Measurements from ENCODE around the gene DENND2D.

Gene DENND2D

GRCh38 chr1:111199881-111200801 lies at the start of gene DENND2D:
DENND2D (minus strand) TSS chr1:111200646; CDS start chr1:111200459, 187 bp downstream.
- no peak for DNase-seq

DNA sequence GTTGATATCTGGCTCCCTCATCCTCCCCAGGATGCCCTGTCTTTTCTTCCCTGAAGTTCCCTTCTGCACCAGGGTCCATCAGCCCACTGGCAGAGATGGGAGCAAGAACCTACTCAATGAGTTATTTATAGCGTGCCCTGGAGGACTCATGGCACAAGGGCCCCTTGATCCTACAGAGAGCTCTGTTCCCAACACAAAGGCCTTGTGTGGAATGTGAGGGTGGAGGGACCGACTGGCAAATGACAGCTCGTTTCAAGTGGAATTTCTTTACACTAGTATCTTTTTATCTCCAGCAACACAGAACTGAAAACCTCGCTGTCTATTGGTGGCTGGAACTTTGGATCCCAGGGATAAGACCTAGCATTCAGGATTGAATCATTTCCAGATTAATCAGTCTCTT lies 49.5 kb upstream of the DENND2D start:
- no peak for DNase-seq

DNA sequence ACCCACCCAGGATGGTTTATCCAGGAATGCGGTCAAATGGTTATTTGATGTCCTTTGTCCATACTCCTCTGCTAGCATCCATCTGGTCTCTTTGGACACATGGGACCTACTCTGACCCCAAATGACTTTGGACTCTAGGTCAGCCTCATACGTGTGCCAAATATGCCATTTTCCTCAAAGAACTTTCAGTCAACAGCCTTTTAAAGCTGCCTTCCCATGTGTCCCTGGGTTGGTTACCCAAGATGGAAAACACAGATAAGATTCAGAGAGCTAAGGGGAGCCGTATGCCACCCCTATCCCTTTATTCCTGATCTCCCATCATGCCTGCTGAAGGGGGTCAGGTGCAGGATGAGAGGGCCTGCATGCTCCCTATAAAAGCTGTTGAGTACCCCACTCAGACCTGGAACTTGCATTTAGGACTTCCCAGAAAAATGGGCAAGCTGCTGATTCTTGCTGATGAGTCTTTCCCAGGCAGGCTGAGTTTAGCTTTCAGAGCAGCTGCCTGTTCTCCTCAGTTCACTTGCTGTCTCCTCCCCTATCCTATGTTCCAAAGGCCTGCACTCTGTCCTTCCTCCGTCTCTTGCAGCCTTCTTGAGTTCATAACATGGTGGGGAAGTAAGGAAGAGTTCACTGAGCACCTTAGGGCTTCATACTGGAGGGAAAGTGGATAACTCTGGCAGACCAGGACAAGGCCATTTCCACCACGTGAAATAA lies 46.8 kb upstream of the DENND2D start:
- DNase-seq: no peak

GRCh38 chr1:111242805-111243523 lies 42.5 kb upstream of the DENND2D start:
- no peak for DNase-seq

GRCh38 chr1:111241797-111242196 lies 41.4 kb upstream of the DENND2D start:
- DNase-seq: no peak

DNA sequence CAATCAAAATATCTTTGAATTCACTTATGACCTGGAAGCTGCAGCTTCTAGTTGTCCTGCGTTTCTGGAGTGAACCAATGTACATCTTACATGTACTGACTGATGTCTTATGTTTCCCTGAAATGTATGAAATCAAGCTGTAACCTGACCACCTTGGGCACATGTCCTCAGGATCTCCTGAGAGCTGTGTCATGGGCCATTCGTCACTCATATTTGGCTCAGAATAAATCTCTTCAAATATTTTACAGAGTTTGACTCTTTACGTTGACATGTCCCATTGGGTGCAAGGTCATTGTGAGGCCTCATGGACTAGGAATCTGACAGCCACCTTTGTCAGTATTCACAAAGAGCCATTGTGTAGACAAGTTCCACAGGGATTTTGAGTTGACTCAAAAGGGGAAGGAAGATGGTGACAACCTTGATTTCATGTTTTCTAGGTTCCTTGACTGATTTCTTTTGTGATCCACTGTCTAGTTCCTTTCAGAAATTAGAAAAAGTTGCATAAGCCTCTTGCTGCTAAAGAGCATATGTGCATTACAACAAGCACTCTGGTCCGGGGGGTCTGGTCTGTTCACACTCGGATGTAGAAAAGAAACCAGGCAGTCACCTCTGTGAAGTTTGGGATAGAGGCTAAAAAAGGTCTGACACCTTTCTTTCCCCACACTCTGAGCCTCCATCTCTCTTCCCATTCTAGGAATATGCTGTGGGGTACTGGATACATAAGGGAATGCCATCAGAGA lies 37.8 kb upstream of the DENND2D start:
- DNase-seq: no peak

- no peak for DNase-seq
Measured at GRCh38 chr1:111236806-111237205, 36.4 kb upstream of the DENND2D start.

DNA sequence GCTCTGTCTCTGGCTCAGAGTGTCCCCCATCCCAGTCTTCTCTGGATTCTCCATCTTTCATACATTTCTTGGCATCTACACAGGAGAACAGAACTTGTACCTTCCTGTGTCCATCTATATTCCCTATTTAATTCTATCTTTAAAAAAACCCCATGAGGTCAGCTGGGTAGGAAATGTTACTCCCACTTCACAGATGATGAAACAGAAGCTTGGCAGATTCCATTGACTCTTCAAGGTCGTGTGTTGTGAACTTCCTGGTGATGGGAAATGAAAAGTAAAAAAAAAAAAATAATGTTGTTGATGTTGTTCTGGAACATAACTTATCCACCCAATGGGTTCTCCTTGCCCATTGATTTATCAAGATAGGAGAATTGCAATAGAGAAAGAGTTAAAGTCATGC lies 35.9 kb upstream of the DENND2D start:
- DNase-seq: no peak

GRCh38 chr1:111234866-111235265 lies 34.4 kb upstream of the DENND2D start:
- DNase-seq: no peak

GRCh38 chr1:111234258-111234657 lies 33.8 kb upstream of the DENND2D start:
- DNase-seq: no peak

DNA sequence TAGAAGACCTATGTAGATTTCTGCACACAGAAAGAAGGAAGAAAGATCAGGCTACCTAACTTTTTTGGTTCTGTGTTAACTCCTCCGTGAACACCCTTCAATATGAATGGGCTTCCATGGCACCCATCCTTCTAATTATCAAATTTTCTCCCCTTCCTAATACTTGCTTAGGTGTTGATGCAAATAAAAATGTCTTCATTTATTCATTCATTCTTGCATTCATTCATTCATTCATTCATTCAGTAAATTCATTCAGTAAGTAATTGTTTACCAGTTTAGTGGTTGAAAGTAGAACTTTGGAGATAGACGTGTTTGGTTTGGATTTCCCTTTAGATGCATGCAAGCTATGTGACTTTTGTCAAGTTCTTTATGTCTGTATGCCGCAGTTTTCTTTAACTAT lies 31.7 kb upstream of the DENND2D start:
- no peak for DNase-seq

GRCh38 chr1:111228748-111229126 lies 28.3 kb upstream of the DENND2D start:
- no peak for DNase-seq

- no peak for DNase-seq
Measured at GRCh38 chr1:111227851-111228747, 27.7 kb upstream of the DENND2D start.

GRCh38 chr1:111227434-111227833 lies 27.0 kb upstream of the DENND2D start, which contains the start of gene CHI3L2:
CHI3L2 (plus strand) TSS chr1:111227713; CDS start chr1:111227730, 17 bp downstream.
- DNase-seq: no peak

- no peak for DNase-seq
Measured at GRCh38 chr1:111225717-111226400, 25.4 kb upstream of the DENND2D start.

DNA sequence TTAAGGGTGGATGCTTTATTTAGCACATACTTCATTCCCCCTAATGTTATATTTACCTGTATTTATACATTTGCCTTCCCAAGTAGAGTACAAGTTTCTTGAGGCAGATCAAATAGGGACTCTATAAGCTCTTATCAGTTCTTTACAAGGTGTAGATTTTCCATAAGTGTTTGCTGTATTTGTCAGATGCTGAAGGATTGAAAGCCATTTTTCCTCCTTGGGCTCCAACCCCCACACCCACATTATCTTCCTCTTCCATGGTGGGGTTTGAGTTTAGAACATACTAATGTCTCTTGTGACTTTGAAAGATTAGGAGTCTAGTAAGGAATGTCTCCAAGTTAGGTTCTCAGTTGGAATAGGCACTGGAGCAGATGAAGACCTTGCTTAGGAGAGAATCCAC lies 24.6 kb upstream of the DENND2D start:
- no peak for DNase-seq

DNA sequence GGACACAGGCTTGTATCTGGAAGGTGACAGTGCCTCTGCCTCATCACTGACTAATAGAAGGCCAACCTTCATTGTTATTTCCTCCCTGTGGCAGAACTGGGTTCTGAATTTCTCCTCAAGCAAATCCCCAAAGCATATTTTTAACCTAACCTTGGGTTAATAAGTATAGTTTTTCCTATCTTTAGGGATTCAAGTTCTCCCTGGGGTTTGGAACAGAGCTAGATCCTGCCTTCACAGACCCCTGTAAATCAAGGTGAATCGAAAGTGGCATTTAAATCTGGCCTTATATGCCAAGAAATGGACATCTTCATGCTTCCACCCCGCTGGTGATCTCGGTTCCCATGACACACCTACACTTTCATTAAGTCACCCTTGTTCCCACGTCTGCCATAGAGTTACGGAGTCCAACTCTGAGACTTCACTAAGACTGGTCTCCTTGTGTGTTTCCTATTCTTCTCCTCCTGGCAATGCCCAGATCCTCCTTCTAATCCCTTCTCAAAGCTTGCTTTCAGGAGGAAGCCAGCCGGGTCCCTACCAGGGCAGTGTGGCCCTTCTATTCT lies 22.8 kb upstream of the DENND2D start:
- no peak for DNase-seq

DNA sequence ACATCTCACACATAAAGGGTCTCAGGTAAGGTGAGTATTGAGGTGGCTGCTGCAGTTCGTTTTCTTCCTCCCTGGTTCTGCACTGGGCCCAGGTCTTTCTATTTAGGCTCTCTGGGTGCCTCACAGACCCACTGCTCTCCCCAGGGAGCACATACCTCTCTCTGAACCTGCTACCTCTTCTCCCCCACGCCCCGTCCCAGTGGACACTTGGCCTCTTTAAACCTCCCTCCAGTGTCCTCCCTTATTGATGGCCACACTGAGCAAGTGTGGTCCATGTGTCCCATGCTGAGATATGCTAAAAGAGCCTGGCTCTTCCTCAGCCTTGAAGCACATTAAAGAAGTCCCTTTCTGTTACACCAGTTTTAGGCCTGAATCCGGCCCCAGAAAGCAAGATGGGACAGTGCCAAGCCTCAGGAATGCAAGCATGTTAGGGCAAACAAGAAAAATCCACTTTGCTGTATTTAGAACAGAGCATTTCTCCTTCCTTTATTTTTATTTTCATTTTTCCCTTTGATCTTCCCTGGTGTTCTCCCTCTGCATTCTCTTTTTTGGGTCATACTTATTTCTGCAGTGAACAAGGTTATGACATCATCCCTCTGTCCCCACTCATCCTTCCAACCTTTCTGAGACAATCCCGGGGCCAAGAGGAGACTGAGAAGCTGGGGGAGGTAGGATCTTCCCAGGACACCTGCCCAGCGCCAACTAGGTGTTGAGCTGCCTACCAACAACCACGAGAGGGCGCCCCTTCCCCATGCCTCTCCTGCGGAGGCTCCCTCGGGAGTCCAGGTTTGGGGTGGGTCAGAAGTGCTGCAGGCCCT lies 22.1 kb upstream of the DENND2D start:
- peak; percentile 61 for DNase-seq

DNA sequence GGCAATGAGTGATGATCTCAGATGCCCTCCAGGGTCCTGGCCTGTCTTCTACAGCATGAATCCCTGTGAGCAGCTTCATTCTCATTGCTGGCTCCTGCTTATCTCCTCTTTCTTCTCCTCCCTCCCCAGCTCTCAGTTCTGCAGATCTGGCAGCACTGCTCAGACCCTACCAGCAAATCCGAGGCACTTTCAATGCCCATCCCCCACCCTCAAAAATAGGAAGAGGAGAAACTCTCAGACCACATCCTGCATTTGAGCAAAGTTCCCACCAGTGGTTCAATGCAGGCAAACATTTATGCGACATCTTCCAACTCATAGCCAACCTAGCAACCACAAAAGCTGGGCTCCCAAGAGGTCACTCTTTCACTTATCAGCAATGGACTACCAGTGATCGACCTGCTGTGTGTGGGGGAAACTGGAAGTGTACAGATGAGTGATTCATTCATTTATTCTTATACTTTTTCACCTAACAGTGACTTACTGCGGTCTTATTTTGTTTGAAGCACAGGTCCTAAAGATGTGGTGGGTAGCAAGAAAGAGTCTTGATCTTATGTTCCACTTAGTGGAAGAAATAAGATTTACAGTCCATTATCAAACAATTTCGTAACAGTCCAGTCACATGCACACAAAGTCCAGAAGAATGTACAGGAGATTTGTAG lies 21.3 kb upstream of the DENND2D start:
- DNase-seq: no peak
